Raji (cell line): Measurements from ENCODE around the gene KCTD11.

ENCODE experiments used
- POLR2A ChIP-seq: IDR thresholded peaks from 2 replicates; pipeline ENCODE4 v1.6.1; 2011; ENCODE audit warnings: low read depth, low read length, control low read depth; ENCODE audit not compliant: insufficient read depth

The KCTD11 gene

GRCh38 chr17:7354262-7354843 is 2.4 kb downstream of the KCTD11 start:
- TF ChIP-seq POLR2A = no peak

GRCh38 chr17:7355053-7355452 is 3.1 kb downstream of the KCTD11 start, which contains the start of gene TMEM95:
Gene TMEM95, plus strand, starts transcription at chr17:7355156. Its CDS starts 49 bp downstream, at chr17:7355205.
- TF ChIP-seq POLR2A = no peak

DNA sequence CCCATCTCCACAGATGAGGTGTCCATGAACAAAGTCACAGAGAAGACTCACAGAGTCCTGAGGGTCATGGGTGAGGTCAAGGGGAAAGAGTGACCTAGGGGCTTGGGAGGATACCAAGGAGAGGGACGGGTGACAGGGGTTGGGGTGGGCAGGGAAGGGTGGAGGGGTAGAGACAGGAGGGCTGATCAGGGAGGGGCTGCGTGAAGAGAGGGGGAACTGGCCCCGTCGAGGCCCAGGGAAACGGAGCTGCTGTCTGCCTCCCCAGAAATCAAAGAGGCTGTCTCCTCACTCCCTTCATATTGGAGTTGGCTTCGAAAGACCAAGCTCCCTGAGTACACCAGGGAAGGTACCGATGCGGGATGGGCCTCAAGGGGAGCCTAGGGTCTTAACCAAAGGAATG is 3.6 kb downstream of the KCTD11 start:
- TF ChIP-seq POLR2A = no peak

DNA sequence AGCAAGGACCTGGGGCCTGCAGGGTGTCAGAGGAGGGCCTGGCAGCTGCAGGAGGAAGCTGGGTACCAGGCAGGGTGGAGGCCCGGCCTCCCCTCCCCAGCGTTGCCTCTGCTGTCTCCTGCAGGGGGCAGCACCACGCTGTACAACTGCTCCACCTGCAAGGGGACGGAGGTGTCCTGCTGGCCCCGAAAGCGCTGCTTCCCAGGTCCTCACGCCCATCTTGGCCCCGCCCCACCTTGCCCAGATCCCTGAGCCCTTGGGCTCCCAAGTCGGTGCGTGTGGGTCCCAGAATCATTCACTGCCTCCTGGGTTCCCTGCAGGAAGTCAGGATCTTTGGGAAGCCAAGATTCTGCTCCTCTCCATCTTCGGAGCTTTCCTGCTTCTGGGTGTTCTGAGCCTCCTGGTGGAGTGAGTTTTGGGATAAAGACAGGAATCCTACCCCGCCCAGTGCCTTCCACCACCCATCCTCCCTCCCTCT is 4.1 kb downstream of the KCTD11 start:
- TF ChIP-seq POLR2A = peak; percentile 39; the same call in 1 of the 2 replicates

DNA sequence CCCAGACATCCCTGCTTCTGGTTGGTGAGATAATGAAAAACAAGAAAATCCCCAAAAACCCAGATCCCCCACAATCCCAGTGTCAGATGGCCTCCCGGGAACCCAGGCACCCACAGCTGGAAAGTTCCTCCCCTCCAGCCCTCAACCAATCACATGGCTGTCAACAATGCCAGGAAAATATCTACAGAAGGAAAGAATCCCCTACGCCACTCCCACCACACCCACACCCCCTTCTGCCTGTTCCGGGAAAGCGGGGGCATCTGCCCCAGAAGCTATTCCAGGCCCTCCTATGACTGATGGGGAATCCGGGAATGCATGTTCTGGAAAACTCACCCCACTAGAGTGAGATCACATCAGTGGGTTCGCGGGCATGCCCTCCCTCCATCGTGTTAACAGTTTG is 4.8 kb downstream of the KCTD11 start:
- no peak for TF ChIP-seq POLR2A

GRCh38 chr17:7357381-7357780 is 5.4 kb downstream of the KCTD11 start:
- no peak for TF ChIP-seq POLR2A

- TF ChIP-seq POLR2A = no peak
Observed at GRCh38 chr17:7361906-7362305, 9.9 kb downstream of the KCTD11 start.

DNA sequence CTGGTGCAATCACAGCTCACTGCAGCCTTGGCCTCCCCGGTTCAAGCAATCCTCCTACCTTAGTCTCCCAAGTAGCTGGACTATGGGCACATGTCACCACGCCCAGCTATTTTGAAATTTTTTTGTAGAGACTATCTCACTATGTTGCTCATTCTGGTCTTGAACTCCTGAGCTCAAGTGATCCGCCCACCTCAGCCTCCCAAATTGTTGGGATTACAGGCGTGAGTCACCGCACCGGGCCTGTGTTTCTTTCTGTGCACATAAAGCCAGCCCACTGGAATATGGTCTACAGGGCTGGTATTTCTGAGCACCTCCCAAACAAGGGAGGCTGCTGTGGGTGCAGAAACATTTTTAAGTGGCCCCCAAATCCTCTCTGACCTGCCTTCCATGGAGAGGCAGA is 11.3 kb downstream of the KCTD11 start:
- no peak for TF ChIP-seq POLR2A

DNA sequence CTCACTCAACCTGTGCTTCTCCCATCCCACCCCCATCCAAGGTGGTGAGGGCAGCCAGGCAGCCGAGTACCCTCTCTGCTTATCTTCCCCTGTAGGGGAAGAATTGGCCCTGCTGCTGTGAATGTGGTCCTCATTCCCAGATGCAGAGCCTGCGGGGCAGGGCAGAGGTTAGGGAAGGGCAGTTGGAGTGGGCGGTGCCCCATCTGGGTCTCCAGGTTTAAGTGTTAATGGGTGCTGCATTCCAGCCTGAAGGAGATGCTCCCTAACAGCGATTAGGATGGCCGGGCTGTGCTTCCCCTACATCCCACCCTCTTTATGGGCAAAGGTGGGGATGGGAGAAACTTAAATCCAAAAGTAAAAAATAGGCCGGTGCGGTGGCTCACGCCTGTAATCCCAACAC is 15.1 kb downstream of the KCTD11 start:
- TF ChIP-seq POLR2A = no peak

DNA sequence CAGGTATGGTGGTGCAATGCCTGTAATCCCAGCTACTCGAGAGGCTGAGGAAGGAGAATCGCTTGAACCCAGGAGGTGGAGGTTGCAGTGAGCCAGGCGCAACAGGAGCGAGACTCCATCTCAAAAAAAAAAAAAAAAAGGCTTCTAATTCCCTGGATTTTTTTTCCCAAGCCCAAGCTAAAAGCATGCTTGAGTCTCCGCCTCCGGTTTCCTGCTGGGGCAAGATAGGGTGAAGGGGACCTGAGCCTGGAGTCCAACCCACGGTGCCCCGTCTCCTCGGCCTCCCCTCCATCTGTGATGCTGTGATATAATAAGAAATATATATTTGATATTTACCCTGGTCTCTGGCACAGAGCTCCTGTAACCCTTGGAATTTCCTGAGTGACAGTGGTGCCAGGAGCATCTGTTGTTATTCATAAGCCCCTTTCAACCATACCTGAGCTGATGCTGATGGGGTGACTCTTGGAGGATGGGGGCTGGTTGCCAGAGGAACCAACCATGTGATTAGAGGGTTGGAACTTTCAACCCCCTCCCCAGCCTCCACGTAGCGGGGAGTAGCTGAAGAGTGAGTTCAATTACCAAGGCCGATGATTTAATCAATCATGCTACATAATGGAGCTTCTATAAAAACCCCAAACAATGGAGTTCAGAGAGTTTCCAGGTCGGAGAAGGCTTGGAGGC is 16.1 kb downstream of the KCTD11 start:
- TF ChIP-seq POLR2A = no peak

DNA sequence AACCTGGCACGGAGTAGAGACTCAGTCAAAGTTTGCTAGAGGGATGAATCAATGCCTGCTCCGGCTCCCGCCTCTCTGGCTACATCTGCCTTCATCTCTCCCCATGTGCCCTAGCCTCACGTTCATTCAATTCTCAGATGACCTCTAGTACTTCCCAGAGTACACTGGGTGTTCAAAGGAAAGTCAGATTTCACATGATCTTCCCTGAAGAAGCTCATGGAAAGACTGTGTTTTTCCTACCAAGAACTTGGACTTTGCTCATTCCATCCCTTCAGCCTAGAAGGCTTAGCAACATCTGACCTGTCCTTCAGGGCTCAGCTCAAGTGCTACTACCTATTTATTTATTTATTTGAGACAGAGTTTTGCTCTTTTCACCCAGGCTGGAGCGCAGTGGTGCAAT is 17.9 kb downstream of the KCTD11 start:
- TF ChIP-seq POLR2A = no peak

- no peak for TF ChIP-seq POLR2A
Observed at GRCh38 chr17:7370853-7371252, 18.9 kb downstream of the KCTD11 start.

DNA sequence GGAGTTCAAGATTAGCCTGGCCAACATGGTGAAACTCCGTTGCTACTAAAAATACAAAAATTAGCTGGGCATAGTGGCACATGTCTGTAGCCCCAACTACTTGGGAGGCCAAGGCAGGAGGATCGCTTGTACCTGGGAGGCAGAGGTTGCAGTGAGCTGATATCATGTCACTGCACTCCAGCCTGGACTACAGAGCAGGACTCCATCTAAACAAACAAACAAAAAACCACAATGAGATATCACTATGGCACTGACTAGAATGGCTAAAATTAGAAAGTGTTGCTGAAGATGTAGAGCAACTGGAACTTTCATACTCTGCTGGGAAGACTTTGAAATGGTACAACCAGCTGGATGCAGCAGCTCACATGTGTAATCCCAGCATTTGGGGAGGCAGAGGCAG is 22.4 kb downstream of the KCTD11 start:
- no peak for TF ChIP-seq POLR2A

DNA sequence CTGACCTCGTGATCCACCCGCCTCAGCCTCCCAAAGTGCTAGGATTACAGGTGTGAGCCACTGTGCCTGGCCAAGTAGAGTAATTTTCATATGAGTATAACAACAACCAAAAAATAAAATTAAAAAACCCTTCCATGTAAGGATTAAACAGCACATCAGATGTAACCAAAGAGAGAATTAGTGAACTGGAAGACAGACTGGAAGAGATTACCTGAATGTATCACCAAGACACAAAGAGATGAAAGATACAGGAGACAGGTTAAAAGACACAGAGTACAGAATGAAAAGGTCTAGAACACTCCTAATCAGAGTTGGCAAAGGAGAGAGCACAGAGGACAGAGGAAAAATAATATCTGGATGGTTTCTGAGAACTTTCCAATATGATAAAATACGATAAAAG is 27.2 kb downstream of the KCTD11 start:
- no peak for TF ChIP-seq POLR2A

DNA sequence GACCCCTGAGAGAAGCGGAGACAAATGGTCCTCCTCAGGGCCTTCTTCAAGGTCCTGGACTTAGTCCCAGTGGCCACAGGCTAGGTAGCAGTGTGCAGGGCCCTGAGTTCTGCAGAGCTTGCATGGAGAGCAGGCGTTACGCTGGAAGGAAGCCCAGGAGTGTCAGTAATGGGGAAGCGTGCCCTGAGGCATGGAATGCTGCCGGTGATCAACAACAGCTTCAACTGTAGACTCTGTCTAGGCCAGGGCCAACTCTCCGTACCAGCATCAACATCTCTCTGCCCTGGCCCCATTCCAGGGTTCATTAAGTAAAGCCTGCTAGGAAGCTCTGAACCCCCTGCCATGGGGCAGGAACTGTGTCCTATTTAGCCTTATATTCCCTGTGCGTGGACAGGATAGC is 28.4 kb downstream of the KCTD11 start:
- TF ChIP-seq POLR2A = no peak

DNA sequence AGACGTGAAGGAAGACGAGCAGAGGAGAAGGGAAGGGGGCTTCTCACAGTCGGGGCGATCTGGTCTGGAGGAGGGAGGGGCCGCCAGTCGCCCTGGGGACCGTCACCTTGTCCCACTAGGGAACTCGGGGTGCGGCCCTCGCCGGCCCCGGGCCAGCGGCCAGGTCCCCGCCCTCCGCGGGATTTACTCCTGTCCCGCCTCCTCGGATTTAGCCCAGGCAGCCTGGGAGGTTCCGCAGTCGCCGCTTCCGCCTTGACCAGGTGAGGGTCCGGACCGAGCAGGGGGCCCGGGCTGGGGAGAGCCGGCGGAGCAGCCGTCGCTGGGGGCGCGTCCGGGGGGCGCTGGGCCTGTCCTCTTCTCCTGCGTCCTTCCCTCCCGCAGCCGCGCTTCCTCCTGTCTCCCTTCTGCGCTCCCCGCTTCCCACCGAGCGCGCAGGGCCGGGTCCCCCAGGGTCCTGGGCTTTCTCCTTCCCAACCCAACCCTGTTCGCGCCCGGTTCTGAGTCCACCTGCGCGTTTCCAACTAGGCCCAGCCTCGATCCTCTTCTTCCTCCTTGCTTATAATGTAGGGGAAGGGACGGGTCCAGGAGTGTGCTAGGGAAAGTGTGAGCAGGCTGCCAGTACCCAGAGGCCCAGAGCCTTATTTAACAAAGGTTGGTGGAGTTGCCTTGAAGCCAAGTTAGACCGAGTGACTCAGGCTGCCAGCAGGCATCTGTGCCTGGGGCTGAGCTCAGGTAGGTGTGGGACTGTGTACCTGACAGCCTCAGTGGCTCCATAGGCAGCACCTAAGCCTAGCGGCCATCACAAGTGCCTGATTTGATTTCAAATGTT is 29.1 kb downstream of the KCTD11 start, which contains the start of gene TNK1:
Gene TNK1, plus strand, starts transcription at position 235 of the 829 bp plus-strand sequence. CDS start 1,838 bp downstream, outside the sequence.
- TF ChIP-seq POLR2A = no peak
